K562 (cell line): ENCODE data around the gene RAB13. TPM values are rescaled to one million over a fixed set of nuclear protein-coding genes. Genes with fewer than 3 reads are reported as not detected.

ENCODE experiments used
- CEBPG ChIP-seq, 3 experiments: fragments of 200-800 bp in 1 of 3; sonication (Bioruptor generic) in 1 of 3; sonication (generic) in 1 of 3; formaldehyde crosslinking in 1 of 3; IDR thresholded peaks in 2 of 3; conservative IDR thresholded peaks in 1 of 3; 2 replicates each; pipeline versions ENCODE4 v1.6.1 to v1.8.0; 2016 to 2022; ENCODE audit warnings: missing compliant biosample characterization in 2 of 3, missing genetic modification characterization in 2 of 3, mild to moderate bottlenecking in 1 of 3, missing genetic modification reagents in 1 of 3
- DIDO1 ChIP-seq: fragments of 450-650 bp; IDR thresholded peaks from 2 replicates; pipeline ENCODE4 v1.6.1; 2016; ENCODE audit warnings: low read depth, missing biosample characterization, missing genetic modification characterization
- ETV6 ChIP-seq, 3 experiments: fragments of 150-350 bp in 1 of 3; sonication (generic) in 1 of 3; formaldehyde crosslinking in 1 of 3; IDR thresholded peaks; 2 replicates each; pipeline versions ENCODE4 v1.6.1 to v1.8.0; 2014 to 2022; ENCODE audit warnings: borderline replicate concordance in 2 of 3, low read depth in 2 of 3, antibody characterized with exemption in 1 of 3, low read length in 1 of 3, mild to moderate bottlenecking in 1 of 3, missing genetic modification reagents in 1 of 3
- EZH2 ChIP-seq: IDR thresholded peaks from 2 replicates; pipeline ENCODE4 v1.6.1; 2012; ENCODE audit warnings: low read depth, mild to moderate bottlenecking, inconsistent platforms, low read length, borderline replicate concordance
- HDGF ChIP-seq: fragments of 450-650 bp; IDR thresholded peaks from 2 replicates; pipeline ENCODE4 v1.6.1; 2016
- PCBP2 ChIP-seq: fragments of 200-400 bp; formaldehyde crosslinking; IDR thresholded peaks from 2 replicates; pipeline ENCODE4 v1.6.1; 2018; ENCODE audit warnings: low read length, low read depth, mild to moderate bottlenecking, moderate library complexity; ENCODE audit not compliant: poor library complexity, severe bottlenecking
- PHF21A ChIP-seq: fragments of 450-650 bp; IDR thresholded peaks from 2 replicates; pipeline ENCODE4 v1.6.1; 2017; ENCODE audit warnings: low read depth, borderline replicate concordance
- RBM22 ChIP-seq: fragments of 200-400 bp; formaldehyde crosslinking; IDR thresholded peaks from 2 replicates; pipeline ENCODE4 v1.6.1; 2018; ENCODE audit warnings: low read length, low read depth; ENCODE audit not compliant: poor library complexity, severe bottlenecking
- TRIM28 ChIP-seq: fragments of 450-650 bp; IDR thresholded peaks from 2 replicates; pipeline ENCODE4 v1.6.1; 2017
- TSC22D4 ChIP-seq: fragments of 450-650 bp; IDR thresholded peaks from 2 replicates; pipeline ENCODE4 v1.6.1; 2016; ENCODE audit warnings: missing genetic modification characterization, missing biosample characterization, control low read depth
- XRCC3 ChIP-seq: fragments of 450-650 bp; IDR thresholded peaks from 2 replicates; pipeline ENCODE4 v1.6.1; 2017; ENCODE audit warnings: mild to moderate bottlenecking, moderate library complexity
- ZNF239 ChIP-seq: fragments of 250-450 bp; sonication (Bioruptor Pico); IDR thresholded peaks from 2 replicates; pipeline ENCODE4 v1.4.0; 2020; ENCODE audit warnings: mild to moderate bottlenecking
- ZNF584 ChIP-seq: fragments of 200-800 bp; sonication (Bioruptor generic); IDR thresholded peaks from 2 replicates; pipeline ENCODE4 v1.6.1; 2016; ENCODE audit warnings: low read depth, mild to moderate bottlenecking, missing genetic modification characterization, missing compliant biosample characterization
- ZNF644 ChIP-seq: fragments of 200-800 bp; sonication (Bioruptor generic); IDR thresholded peaks from 2 replicates; pipeline ENCODE4 v1.6.1; 2016; ENCODE audit warnings: low read depth, missing genetic modification characterization, missing compliant biosample characterization
- polyA plus RNA-seq, 8 experiments: library from polyadenylated mRNA; depleted of rRNA in 4 of 8; stranded (reverse) in 5 of 8; unstranded in 3 of 8; fragments of >200 nt; fragmentation: Nextera tagmentation in 2 of 8; fragmentation: Illumina TruSeq in 1 of 8; extraction: Ambion mirVana in 2 of 8; extraction: Trizol in 1 of 8; gene quantifications; 2 replicates each; pipeline versions ENCODE4 v1.2.1 to v1.2.3, GENCODE V29; 2011 to 2014; ENCODE audit warnings: inconsistent platforms in 1 of 8, missing spikeins in 1 of 8
- total RNA-seq, 7 experiments: library from RNA; depleted of rRNA in 6 of 7; stranded (reverse); fragments of >200 nt in 6 of 7; fragmentation: Illumina TruSeq in 2 of 7; extraction: Trizol in 2 of 7; gene quantifications; 2 replicates each; pipeline versions ENCODE4 v1.2.1 to v1.2.3, GENCODE V29; 2011 to 2021; ENCODE audit warnings: low replicate concordance in 1 of 7
- TF ChIP-seq, protein P1 (sequence below): fragments of 250-450 bp; sonication (Bioruptor Pico); IDR thresholded peaks from 2 replicates; pipeline ENCODE4 v1.5.0; 2020; ENCODE audit warnings: mild to moderate bottlenecking
- TF ChIP-seq, protein P2 (sequence below): fragments of 250-450 bp; sonication (Bioruptor Pico); IDR thresholded peaks from 2 replicates; pipeline ENCODE4 v1.4.0; 2020
- TF ChIP-seq, protein P3 (sequence below): fragments of 450-650 bp; IDR thresholded peaks from 2 replicates; pipeline ENCODE4 v1.6.1; 2014; ENCODE audit warnings: low read depth, mild to moderate bottlenecking, moderate library complexity, borderline replicate concordance

The RAB13 gene
- total and polyA plus RNA-seq, 9 of the 15 experiments (the other 6 are each of a cell fraction or from before 2014, with no cell fraction given): 22.3 to 100 (median 39.8) TPM

DNA sequence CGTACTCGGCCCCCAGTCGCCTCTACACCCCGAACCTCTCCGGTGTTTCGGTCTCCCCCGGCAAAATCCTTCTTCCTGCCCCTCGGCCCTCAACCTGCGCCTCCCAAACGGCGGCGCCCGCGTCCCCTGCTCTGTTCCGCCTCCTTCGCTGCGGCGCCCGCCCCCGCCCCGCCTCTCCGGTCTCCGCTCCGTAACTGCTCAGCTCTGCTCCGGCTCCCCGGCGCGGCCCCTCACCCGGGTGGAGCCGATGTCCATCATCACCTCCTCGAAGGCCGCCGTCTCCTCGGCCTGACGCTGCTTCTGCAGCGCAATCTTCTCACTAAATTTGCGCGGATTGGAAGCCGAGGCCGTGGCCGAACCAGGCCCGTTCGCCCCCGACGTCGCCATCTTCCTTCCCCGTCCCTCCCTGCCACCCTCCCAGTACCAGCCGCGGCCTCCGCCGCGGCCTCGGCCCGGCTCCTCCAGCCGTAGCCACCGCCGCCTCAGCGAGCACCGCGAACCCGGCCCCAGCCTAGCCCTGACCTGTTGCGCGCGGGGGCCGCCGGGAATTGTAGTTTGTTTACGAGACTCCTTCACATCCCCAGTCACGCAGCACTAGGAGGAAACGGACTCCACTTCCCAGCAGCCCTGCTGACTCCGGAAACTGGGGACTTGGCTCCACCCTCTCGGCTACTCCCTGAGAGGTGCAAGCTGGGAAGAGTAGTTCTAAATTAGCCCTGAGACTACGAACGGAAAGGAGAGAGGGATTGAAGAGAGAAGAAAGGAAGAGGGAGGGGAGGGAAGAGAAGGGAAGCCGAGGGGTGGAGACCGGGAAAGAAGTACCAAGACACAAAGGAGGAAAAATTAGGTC is 27.8 kb downstream of the RAB13 start, which contains the start of gene CRTC2 (continued):
- TF ChIP-seq, protein P1, sequence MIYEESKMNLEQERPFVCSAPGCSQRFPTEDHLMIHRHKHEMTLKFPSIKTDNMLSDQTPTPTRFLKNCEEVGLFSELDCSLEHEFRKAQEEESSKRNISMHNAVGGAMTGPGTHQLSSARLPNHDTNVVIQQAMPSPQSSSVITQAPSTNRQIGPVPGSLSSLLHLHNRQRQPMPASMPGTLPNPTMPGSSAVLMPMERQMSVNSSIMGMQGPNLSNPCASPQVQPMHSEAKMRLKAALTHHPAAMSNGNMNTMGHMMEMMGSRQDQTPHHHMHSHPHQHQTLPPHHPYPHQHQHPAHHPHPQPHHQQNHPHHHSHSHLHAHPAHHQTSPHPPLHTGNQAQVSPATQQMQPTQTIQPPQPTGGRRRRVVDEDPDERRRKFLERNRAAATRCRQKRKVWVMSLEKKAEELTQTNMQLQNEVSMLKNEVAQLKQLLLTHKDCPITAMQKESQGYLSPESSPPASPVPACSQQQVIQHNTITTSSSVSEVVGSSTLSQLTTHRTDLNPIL (CRISPR knock-in tag): no peak
- TF ChIP-seq ZNF239: peak; percentile 29; the same call in 1 of the 2 replicates
- no peak for TF ChIP-seq PCBP2
- TF ChIP-seq ETV6 (IDR thresholded peaks at IDR 0.05; ENCODE audit: borderline replicate concordance in 1 of 2, low read depth in 2 of 2, low read length in 1 of 2): no peak; a peak in 1 of 4 replicates
- TF ChIP-seq ETV6 (CRISPR knock-in tag; IDR thresholded peaks at IDR 0.05; ENCODE audit: borderline replicate concordance): no peak
- TF ChIP-seq, protein P2, sequence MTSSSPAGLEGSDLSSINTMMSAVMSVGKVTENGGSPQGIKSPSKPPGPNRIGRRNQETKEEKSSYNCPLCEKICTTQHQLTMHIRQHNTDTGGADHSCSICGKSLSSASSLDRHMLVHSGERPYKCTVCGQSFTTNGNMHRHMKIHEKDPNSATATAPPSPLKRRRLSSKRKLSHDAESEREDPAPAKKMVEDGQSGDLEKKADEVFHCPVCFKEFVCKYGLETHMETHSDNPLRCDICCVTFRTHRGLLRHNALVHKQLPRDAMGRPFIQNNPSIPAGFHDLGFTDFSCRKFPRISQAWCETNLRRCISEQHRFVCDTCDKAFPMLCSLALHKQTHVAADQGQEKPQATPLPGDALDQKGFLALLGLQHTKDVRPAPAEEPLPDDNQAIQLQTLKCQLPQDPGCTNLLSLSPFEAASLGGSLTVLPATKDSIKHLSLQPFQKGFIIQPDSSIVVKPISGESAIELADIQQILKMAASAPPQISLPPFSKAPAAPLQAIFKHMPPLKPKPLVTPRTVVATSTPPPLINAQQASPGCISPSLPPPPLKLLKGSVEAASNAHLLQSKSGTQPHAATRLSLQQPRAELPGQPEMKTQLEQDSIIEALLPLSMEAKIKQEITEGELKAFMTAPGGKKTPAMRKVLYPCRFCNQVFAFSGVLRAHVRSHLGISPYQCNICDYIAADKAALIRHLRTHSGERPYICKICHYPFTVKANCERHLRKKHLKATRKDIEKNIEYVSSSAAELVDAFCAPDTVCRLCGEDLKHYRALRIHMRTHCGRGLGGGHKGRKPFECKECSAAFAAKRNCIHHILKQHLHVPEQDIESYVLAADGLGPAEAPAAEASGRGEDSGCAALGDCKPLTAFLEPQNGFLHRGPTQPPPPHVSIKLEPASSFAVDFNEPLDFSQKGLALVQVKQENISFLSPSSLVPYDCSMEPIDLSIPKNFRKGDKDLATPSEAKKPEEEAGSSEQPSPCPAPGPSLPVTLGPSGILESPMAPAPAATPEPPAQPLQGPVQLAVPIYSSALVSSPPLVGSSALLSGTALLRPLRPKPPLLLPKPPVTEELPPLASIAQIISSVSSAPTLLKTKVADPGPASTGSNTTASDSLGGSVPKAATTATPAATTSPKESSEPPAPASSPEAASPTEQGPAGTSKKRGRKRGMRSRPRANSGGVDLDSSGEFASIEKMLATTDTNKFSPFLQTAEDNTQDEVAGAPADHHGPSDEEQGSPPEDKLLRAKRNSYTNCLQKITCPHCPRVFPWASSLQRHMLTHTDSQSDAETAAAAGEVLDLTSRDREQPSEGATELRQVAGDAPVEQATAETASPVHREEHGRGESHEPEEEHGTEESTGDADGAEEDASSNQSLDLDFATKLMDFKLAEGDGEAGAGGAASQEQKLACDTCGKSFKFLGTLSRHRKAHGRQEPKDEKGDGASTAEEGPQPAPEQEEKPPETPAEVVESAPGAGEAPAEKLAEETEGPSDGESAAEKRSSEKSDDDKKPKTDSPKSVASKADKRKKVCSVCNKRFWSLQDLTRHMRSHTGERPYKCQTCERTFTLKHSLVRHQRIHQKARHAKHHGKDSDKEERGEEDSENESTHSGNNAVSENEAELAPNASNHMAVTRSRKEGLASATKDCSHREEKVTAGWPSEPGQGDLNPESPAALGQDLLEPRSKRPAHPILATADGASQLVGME: no peak
- no peak; the same call in 1 of the 2 replicates for TF ChIP-seq DIDO1
- TF ChIP-seq PHF21A: no peak
- TF ChIP-seq ZNF644 (tag): peak; percentile 97
- TF ChIP-seq EZH2: no peak
- TF ChIP-seq CEBPG (CRISPR knock-in tag; IDR thresholded peaks at IDR 0.05): no peak
- TF ChIP-seq CEBPG (tag; conservative IDR thresholded peaks at IDR 0.05 in 1 of 2, IDR thresholded peaks at IDR 0.05 in 1 of 2): no peak
- TF ChIP-seq RBM22: peak; percentile 61
- no peak for TF ChIP-seq XRCC3
- no peak for TF ChIP-seq TRIM28
- no peak for TF ChIP-seq TSC22D4 (tag)
- TF ChIP-seq, protein P3, sequence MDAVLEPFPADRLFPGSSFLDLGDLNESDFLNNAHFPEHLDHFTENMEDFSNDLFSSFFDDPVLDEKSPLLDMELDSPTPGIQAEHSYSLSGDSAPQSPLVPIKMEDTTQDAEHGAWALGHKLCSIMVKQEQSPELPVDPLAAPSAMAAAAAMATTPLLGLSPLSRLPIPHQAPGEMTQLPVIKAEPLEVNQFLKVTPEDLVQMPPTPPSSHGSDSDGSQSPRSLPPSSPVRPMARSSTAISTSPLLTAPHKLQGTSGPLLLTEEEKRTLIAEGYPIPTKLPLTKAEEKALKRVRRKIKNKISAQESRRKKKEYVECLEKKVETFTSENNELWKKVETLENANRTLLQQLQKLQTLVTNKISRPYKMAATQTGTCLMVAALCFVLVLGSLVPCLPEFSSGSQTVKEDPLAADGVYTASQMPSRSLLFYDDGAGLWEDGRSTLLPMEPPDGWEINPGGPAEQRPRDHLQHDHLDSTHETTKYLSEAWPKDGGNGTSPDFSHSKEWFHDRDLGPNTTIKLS: peak; percentile 95
- peak; percentile 95 for TF ChIP-seq ZNF584
- TF ChIP-seq HDGF: 0 out of 2 replicates have a peak, but pooled peaks have one; percentile 18
